Fibroblast of skin of abdomen (primary cell): ENCODE results near the gene ZBED1.
"Not testable (repeated sequence)": the region's sequence is repeated elsewhere in the genome, so short reads cannot be mapped to it uniquely, and the experiment has no call there.

Experiments used
- DNase-seq: peaks from one replicate; pipeline ENCODE4 v3.0.0-alpha.2; 2013

ZBED1 gene

DNA sequence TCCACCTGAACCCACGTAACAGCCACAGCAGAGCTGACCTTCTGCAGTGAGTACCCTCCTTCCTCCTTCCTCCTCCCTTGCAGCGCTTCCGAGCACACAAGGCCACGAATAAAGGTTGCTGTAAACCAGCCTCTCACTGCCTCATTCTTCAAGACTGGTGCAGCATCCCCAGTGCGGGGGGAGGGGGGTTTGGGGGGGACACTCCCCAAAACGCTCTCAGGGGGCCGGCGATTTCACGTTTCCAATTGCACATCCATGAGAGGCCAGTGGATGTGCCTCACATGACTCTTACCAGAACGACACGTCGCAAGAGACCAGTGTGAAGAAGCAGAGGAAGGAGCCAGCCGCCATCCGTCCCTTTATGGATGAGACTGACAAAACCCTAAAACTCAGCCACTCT lies 5.2 kb downstream of the ZBED1 start:
- no peak for DNase-seq

DNA sequence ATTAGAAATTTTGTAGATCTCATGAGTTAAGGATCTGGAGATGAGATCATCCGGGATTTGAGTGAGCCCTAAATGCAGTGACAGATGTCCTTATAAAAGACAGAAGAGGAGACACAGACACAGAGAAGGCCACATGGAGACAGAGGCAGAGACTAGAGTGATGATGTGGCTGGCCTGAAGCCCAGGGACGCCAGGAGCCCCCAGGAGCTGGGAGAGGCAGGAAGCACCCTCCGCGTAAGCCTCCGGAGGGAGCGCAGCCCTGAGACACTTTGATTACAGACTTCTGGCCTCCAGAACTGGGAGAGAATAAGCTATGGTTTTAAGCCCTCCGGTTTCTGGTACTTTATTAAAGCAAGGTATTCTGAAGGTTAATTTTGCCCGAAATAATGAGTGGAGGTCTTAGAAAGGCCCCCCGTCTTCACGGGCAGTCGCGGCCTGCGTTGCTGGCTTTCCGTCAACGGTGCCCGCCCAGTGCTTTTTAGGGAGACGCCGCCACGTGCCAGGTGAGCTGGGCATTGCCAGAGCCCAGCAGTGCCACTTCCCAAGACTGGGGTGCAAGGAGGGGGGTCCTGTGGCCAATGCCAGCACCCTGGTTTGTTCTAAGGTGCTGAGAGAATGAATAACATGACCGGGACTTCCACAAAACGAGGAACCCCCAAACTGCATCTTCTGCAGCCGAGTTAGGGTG lies 8.1 kb downstream of the ZBED1 start:
- peak; percentile 52 for DNase-seq

DNA sequence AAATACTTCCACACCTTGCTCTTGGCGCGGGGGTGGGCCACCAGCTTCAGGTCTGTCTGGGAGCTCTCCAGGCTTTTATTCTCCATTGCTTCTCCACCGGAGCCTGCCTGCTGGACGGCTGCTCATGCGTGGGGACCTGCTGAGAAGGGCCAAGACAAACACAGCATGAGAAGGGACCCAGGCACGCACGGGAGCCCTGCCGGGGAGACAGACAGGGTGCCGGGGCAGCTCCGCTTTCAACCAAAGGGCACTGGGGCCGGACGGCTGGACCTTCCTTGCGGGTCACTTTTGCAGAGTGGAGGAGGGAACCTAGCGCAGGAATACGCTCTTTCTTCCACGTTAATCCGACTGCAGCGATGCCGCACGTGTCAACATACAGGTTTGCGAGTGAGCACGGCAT lies 10.1 kb downstream of the ZBED1 start:
- DNase-seq = no peak

DNA sequence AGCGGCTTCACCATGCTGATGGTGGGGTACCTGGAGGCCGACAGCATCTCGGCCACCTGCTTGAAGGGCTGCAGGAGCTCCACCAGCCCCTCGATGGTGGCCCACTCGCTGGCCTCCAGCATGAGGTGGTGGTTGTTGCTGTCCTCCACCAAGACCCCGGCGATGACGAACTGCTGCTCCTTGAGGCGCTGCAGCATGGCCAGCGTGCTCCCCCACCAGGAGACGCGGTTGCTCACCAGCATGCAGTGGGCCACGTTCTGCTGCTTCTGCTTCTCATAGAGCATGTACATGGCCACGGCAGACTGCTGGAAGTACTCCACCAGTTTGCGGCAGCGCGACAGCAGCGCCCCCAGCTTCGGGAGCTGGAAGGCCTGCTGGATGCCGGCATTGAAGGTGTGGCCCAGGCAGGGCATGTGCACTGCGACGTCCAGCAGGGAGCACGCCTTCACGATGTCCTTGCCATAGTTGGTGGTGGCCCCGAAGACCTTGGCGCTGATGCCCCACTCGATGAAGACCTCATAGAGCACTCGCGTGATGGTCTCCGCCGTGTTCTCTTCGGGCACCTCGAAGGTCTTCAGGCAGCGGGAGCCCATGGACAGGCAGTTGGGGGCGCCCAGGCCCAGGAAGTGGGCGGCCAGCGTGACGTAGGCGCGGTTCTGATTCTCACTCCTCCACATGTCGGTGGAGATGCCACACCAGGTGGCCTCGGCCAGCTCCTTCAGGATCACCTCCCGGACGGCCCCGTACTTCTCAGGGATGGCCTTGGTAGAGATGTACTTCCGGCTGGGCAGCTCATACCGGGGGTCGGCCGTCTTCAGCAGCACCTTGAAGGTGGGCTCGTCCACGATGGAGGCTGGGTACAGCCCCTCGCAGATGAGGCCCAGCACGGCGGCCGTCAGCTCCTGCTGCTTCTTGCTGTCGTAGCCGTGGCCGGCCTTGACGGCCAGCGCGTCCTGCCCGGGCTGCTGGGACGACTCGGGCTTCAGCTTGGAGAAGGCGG lies 11.0 kb downstream of the ZBED1 start:
- DNase-seq = no peak

DNA sequence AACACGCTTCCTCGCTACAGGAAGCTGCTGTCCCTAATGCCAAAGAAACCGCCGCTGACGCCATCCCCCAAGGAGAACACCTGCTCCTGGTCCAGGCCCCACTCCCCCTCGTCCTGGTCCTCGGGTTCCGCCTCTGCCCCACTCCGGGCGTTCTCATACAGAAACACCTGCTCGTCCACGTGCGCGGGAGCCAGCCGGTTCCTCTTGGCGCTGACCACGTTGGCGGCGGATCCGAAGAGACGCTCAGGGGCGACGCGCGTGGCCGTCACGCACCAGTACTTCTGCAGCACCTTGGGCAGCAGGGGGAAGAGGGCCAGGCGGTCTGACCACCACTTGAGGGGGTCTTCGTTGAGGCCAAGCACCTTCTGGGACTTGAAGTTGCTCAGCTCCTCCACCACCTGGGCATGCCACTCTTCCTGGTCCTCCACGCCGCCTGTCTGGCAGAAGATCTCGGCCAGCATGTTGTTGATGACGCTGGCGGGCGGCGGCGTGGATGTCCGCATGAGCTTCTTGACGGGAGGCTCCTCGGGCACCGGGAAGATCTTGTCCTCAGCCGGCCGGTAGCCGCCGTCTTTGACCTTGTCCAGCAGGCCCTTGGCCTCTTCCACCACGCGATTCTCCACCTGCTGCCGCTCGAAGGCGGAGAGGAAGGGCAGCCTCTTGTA lies 12.0 kb downstream of the ZBED1 start:
- DNase-seq = no peak

DNA sequence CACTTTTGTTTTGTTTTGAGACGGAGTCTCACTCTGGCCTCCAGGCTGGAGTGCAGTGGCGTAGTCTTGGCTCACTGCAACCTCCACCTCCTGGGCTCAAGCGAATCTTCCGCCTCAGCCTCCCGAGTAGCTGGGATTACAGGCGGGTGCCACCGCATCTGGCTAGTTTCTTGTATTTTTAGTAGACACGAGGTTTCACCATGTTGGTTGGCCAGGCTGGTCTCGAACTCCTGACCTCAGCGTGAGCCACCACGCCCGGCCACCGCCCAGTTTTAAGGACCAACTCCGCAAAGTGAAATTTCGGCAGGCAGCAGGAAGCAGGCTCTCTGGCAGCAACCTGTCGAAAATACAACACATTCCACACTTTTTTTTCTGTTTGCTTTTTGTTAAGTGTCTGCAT lies 13.4 kb downstream of the ZBED1 start:
- no peak for DNase-seq

DNA sequence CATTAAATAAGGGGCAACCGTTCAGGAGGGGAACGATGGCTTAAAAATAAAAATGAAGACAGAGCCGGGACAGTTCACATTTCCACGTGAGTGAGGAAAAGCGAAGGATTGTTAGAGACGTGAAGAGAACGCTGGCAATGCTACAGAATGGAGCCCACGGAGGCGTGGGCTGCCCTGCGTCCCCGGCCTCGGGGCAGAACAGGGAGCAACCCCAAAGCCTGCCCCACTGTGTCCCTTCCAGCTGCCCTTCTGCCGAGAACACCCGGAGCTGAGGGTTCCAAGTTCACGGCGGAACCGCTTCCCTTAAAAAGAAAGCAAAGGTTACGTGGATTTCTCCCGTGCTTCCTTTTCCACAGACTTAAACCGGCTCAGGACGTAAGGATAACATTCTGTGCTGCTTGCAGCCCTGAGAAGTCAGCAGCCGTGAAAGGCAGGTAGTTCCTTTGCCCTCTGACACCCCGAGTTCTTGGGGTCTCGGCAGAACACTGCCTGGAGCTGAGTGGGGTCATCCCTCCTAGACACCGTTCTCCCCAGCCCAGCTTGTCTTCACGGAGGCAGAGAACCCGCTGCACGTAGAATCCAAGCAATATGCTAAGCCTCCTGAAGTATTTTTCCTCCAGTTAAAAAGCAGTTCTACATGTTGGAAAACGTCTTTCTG lies 14.2 kb downstream of the ZBED1 start:
- no peak for DNase-seq

DNA sequence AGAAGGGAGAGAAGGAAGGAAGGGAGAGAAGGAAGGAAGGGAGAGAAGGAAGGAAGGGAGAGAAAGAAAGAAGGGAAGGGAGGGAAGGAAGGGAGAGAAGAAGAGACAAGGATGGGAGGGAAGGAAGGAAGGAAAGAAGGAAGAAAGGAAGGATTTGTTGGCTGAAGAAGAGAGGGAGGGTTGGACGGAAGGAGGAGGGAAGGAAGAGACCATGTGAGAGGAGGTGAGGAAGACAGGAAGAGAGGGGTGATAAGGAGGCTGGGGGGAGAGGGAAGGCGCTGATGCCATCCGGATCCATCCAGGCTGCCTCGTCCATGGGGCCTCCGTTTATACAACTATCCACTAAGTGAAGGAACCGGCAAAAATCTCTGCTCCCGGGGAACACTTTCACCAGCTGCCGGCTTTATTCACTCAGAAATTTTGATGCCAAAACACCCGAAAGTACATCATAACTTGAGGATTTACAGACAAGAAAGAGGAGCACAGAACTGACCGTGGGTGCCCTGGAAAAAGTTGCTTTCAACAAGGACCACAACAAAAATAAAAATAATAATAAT lies 14.9 kb downstream of the ZBED1 start:
- no peak for DNase-seq

DNA sequence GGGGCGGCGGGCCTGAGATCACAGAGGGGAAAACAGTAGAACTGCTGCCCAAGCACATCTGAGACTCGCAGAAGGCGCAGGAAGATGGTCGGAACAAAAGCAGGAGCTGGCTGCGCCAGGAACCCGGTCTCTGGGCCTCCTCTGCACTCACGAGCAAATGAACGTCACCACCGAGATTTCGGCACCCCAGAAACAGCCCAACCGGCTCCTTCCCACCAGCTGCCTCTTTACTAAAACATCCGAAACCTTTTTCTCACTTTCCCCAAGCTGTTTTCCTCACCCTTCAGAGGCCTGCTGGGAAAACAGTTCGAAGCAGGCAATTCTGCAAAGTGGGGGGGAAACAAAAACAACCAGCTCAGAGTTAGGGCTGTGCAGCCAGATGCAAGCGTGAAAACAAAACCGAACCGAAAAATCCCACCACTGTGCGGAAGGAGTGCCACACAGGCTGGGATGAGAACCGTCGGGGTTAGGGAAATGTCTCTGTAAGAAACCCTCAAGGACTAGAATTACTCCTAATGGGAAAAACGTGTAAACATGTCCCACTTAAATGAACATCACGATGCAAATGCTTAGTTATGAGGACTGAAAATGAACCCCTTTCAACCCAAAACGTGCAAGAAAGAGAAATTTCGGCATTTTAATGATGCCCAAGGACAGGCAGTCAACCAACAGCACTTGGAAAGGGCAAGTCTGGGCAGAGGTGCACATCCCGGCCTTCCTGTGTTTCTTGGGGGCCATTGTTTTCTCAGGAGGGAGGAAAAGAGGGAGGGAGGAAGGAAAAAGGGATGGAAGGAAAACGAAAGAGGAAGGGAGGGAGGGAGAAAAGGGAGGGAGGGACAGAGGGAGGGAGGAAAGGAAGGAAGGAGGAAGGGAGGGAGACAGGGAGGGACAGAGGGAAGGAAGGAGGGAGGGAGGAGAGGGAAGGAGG lies 15.8 kb downstream of the ZBED1 start:
- peak; percentile 62 for DNase-seq

DNA sequence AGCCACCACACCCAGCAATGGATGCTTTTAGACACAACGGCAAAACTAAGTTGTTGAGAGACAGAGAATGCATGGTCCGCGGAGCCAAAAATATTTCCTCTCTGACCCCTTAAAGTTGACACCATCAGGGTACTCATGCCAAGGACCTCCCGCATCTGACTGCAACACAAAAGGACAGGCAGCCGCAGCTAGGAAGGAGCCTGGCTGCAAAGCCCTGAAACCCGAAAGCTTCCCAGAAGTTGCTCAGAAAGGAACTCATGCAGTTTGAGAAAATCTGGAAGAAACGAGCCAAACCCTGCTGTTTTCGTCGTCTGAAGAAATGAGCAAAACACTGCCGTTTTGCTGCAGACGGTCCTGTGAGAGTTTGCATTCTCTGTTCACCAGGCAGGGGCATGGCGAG lies 16.5 kb downstream of the ZBED1 start:
- no peak for DNase-seq

DNA sequence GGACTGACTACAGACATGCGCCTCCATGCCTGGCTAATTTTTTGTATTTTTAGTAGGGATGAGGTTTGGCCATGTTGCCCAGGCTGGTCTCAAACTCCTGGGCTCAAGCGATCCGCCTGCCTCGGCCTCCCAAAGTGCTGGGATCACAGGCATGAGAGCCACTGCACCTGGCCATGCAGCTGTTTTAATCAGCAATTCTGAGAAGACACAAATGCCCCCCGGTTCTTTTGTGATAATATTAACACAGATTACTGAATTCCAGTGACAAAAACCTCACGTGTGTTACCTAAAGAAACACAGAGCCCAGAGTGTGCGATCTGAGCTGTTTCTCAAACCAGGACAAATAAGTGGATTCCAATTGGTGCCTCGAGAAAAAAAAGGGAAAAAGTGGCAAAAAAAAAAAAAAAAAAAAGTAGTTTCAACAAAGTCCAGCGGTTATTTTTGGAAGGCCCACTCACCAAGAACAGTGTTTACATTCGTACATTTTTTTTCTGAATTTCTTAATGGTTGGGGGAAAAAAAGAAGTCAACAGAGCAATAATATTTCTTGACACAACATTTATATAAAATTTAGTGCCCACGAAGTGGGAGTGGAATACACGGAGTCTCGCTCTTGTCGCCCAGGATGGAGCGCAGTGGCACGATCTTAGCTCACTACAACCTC lies 17.2 kb downstream of the ZBED1 start:
- DNase-seq = no peak

DNA sequence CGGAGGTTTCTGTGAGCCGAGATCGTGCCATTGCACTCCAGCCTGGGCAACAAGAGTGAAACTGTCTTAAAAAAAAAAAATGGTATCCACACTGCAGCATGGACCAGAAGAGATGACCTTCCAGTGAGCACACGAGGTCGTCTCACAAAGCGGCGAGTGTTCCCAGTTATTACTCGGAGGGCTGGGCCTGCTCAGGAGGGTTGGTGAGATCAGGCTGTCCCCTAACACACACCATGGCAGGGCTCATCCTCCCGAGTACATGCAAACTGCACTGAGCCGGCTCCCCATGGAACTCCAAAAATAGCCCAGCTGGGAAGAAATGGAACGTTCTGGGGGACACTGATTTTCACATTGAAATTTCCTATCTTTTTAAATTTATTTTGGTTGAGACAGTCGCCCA lies 19.2 kb downstream of the ZBED1 start:
- DNase-seq = not testable (repeated sequence)

DNA sequence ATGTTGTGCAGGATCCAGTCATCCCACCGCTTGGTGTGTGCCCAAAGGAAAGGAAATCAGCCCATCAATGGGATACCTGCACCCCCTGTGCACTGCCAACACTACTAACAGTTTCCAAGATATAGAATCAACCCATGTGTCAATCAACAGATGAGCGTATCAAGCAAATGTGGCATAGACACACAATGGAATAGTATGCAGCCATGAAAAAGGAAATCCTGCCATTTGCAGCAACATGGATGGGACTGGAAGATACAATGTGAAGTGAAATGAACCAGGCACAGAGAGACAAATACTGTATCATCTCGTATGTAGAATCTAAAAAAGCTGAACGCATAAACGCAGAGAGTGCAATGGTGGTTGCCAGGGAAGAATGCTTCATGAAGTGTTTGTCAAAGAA lies 20.8 kb downstream of the ZBED1 start:
- not testable (repeated sequence) for DNase-seq

DNA sequence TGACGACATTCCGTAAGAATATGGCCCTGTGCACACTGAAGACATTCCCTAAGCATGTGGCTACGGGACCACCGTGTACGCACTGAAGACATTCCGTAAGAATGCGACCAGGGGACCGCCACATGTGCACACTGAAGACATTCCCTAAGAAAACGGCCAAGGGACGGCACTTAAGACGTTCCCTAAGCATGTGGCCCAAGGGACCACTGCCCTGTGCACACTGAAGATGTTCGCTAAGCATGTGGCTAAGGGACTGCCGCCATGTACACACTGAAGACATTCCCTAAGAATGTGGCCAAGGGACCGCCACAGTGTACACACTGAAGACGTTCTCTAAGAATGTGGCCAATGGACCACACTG lies 21.4 kb downstream of the ZBED1 start:
- no peak for DNase-seq

DNA sequence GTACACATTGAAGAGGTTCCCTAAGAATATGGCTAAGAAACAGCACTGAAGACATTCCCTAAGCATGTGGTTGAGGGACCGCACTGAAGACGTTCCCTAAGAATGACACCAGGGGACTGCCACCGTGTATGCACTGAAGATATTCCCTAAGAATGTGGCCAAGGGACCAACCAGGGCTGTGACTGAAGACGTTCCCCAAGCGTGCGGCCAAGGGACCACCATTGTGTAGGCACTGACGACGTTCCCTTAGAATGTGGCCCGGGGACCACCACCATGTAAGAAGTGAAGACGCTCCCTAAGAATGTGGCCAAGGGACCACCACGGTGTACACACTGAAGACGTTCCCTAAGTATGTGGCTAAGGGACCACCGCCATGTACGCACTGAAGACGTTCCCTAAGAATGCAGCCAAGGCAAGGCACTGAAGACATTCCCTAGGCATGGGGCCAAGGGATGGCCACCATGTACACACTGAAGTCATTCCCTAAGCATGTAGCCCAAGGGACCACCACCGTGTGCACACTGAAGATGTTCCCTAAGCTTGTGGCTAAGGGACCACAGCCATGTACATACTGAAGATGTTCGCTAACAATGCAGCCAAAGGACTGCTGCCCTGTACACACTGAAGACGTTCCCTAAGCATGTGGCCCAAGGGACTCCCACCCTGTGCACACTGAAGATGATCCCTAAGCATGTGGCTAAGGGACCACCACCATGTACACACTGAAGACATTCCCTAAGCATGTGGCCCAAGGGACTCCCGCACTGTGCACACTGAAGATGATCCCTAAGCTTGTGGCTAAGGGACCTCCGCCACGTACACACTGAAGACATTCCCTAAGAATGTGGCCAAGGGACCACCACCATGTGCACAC lies 22.0 kb downstream of the ZBED1 start:
- no peak for DNase-seq

DNA sequence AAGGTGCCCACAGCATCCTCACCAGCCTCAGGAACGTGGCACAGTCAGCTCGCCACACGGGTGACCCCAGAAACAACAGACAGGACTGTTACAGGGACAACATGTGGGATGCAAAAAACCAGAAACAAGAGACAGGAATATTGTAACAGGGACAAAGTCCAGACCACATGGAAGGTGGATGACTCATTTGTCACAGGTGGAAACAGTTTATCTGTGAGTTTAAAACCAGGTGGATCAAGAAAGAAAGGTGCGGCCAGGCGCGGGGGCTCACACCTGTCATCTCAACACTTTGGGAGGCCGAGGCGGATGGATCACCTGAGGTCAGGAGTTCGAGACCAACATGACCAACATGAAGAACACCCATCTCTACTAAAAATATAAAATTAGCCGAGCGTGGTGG lies 23.5 kb downstream of the ZBED1 start:
- DNase-seq = not testable (repeated sequence)

DNA sequence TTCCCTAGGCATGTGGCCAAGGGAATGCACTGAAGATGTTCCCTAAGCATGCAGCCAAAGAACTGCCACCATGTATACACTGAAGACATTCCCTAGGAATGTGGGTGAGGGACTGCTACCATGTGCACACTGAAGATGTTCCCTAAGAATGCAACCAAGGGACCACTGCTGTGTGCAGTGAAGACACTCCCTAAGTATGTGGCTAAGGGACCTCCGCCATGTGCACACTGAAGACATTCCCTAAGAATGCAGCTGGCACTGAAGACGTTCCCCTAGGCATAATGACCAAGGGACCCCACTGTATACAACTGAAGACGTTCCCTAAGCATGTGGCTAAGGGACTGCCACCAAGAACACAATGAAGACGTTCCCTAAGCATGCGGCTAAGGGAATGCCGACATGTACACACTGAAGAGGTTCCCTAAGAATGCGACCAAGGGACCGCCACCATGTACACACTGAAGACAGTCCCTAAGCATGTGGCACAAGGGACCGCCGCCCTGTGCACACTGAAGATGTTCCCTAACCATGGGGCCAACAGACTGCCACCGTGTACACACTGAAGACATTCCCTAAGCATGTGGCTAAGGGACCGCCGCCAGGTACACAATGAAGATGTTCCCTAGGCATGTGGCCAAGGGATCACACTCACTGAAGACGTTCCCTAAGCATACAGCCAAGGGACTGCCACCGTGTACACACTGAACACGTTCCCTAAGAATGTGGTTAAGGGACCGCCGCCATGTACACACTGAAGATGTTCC lies 25.6 kb downstream of the ZBED1 start:
- DNase-seq = no peak

DNA sequence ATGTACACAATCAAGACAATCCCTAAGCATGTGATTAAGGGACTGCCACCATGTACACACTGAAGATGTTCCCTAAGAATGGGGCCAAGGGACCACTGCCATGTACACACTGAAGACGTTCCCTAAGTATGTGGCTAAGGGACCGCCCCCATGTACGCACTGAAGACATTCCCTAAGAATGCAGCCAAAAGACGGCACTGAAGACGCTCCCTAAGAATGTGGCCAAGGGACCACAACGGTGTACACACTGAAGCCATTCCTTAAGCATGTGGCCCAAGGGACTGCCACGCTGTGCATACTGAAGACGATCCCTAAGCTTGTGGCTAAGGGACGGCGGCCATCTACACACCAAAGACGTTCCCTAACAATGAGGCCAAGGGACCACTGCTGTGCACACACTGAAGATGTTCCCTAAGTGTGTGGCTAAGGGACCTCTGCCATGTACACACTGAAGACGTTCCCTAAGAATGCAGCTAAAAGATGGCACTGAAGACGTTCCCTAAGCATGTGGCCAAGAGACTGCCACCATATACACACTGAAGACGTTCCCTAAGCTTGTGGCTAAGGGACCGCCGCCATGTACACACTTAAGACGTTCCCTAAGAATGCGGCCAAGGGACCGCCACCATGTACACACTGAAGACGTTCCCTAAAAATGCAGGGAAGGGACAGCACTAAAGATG lies 26.4 kb downstream of the ZBED1 start:
- no peak for DNase-seq
